Liver (tissue), 3 donors: ENCODE data around the gene TMSB15C.

Source experiments
- ATF3 ChIP-seq: IDR thresholded peaks from 2 replicates; pipeline ENCODE4 v1.6.1; 2016; ENCODE audit warnings: antibody characterized with exemption
- CTCF ChIP-seq: fragments of 150-350 bp; IDR thresholded peaks from 2 replicates; pipeline ENCODE4 v1.5.1; 2017; ENCODE audit warnings: improper control_type of control experiment, low read depth, low read length; ENCODE audit not compliant: missing input control
- RAD21 ChIP-seq, 2 donors: IDR thresholded peaks; 2 replicates each; pipeline ENCODE4 v1.6.1; 2016; ENCODE audit warnings: antibody characterized with exemption in 2 of 2, mild to moderate bottlenecking in 2 of 2
- REST ChIP-seq: IDR thresholded peaks from 2 replicates; pipeline ENCODE4 v1.6.1; 2016; ENCODE audit warnings: antibody characterized with exemption, mild to moderate bottlenecking
- ZBTB33 ChIP-seq: IDR thresholded peaks from 2 replicates; pipeline ENCODE4 v1.6.1; 2016; ENCODE audit warnings: antibody characterized with exemption
- donor health status: healthy.
- donor health status: healthy.

GRCh38 chrX:104113222-104113965 lies 37.4 kb upstream of the TMSB15C start:
- TF ChIP-seq ATF3 (no peak), CTCF (peak; percentile 33), REST (no peak), RAD21 (IDR thresholded peaks at IDR 0.05) (peak; percentile 43 to 64), ZBTB33 (no peak)
